CD14-positive monocyte (primary cell): ENCODE measurements around the gene IGFBP7. TPM values are rescaled to one million over a fixed set of nuclear protein-coding genes. Genes with fewer than 3 reads are reported as not detected.

Source experiments
- DNase-seq, 3 donors: peaks; one replicate each; pipeline ENCODE4 v3.0.0-alpha.2; 2011 to 2022
- H2AFZ ChIP-seq: 2 replicates; pipeline ENCODE4 v1.6.0; 2012; ENCODE audit warnings: mild to moderate bottlenecking, low read depth, low read length, inconsistent platforms; ENCODE audit not compliant: insufficient read depth, poor library complexity, severe bottlenecking
- H3K27ac ChIP-seq, 2 donors: 1 replicate in 1 of 2; 2 replicates in 1 of 2; pipeline ENCODE4 v1.5.1; 2012 to 2013; ENCODE audit warnings: low read length in 2 of 2, control low read depth in 1 of 2, inconsistent platforms in 1 of 2, low read depth in 1 of 2, mild to moderate bottlenecking in 1 of 2
- H3K27me3 ChIP-seq, 2 donors: one replicate each; pipeline versions ENCODE4 v1.6.0 to v1.6.1; 2011 to 2013; ENCODE audit warnings: low read length in 2 of 2; ENCODE audit not compliant: control insufficient read depth in 2 of 2, insufficient read depth in 2 of 2
- H3K36me3 ChIP-seq, 2 donors: replicated peaks in 1 of 2; 1 replicate in 1 of 2; 2 replicates in 1 of 2; pipeline versions ENCODE4 v1.5.1 to v1.6.1; 2012 to 2013; ENCODE audit warnings: low read length in 2 of 2, control low read depth in 1 of 2, inconsistent platforms in 1 of 2, mild to moderate bottlenecking in 1 of 2; ENCODE audit not compliant: insufficient read depth in 2 of 2, control insufficient read depth in 1 of 2
- H3K4me1 ChIP-seq, 2 donors: 1 replicate in 1 of 2; 2 replicates in 1 of 2; pipeline versions ENCODE4 v1.5.1 to v1.6.1; 2012 to 2013; ENCODE audit warnings: low read length in 2 of 2, control low read depth in 1 of 2, inconsistent platforms in 1 of 2, mild to moderate bottlenecking in 1 of 2, moderate library complexity in 1 of 2; ENCODE audit not compliant: insufficient read depth in 2 of 2, control insufficient read depth in 1 of 2
- H3K4me2 ChIP-seq: replicated peaks from 2 replicates; pipeline ENCODE3; 2012; ENCODE audit warnings: low read length, moderate library complexity, mild to moderate bottlenecking; ENCODE audit not compliant: poor library complexity, severe bottlenecking; ENCODE audit errors: extremely low read depth
- H3K4me3 ChIP-seq, 3 experiments: fragments of 200-600 bp in 1 of 3; sonication (generic) in 1 of 3; replicated peaks in 1 of 3; 1 replicate in 2 of 3; 2 replicates in 1 of 3; pipeline ENCODE4 v1.5.1; 2011 to 2013; ENCODE audit warnings: low read length in 3 of 3, mild to moderate bottlenecking in 3 of 3, control low read depth in 2 of 3, low read depth in 2 of 3, inconsistent platforms in 1 of 3, moderate library complexity in 1 of 3
- H3K79me2 ChIP-seq: 2 replicates; pipeline ENCODE4 v1.6.0; 2012; ENCODE audit warnings: mild to moderate bottlenecking, control low read depth, inconsistent platforms, low read length, moderate library complexity; ENCODE audit not compliant: insufficient read depth
- H3K9ac ChIP-seq: 2 replicates; pipeline ENCODE4 v1.6.0; 2017; ENCODE audit warnings: low read length, mild to moderate bottlenecking; ENCODE audit not compliant: insufficient read depth, poor library complexity, severe bottlenecking
- H3K9me3 ChIP-seq, 2 donors: replicated peaks in 1 of 2; 1 replicate in 1 of 2; 2 replicates in 1 of 2; pipeline versions ENCODE4 v1.5.1 to v1.6.1; 2012 to 2013; ENCODE audit warnings: low read length in 2 of 2, control low read depth in 1 of 2; ENCODE audit not compliant: control insufficient read depth in 1 of 2, insufficient read depth in 1 of 2
- H4K20me1 ChIP-seq: 2 replicates; pipeline ENCODE4 v1.6.0; 2012; ENCODE audit warnings: mild to moderate bottlenecking, low read length, control low read depth, moderate library complexity; ENCODE audit not compliant: insufficient read depth
- H3K27ac Mint-ChIP-seq, 7 donors: one replicate each; pipeline ENCODE4 v1.8.0; 2020; ENCODE audit warnings: mild to moderate bottlenecking in 7 of 7, mixed read lengths in 7 of 7, moderate library complexity in 6 of 7, inconsistent platforms in 2 of 7
- H3K27me3 Mint-ChIP-seq, 3 donors: one replicate each; pipeline ENCODE4 v1.8.0; 2021 to 2022; ENCODE audit warnings: low read depth in 3 of 3, mild to moderate bottlenecking in 3 of 3, mixed read lengths in 3 of 3, moderate library complexity in 3 of 3, inconsistent platforms in 1 of 3
- H3K36me3 Mint-ChIP-seq, 2 donors: one replicate each; pipeline ENCODE4 v1.8.0; 2020; ENCODE audit warnings: mixed read lengths in 2 of 2, inconsistent platforms in 1 of 2, mild to moderate bottlenecking in 1 of 2
- H3K4me1 Mint-ChIP-seq: one replicate; pipeline ENCODE4 v1.8.0; 2020; ENCODE audit warnings: mild to moderate bottlenecking, mixed read lengths
- H3K4me3 Mint-ChIP-seq, 2 donors: one replicate each; pipeline ENCODE4 v1.8.0; 2020; ENCODE audit warnings: mild to moderate bottlenecking in 2 of 2, mixed read lengths in 2 of 2, moderate library complexity in 1 of 2
- H3K9me3 Mint-ChIP-seq, 7 donors: one replicate each; pipeline ENCODE4 v1.8.0; 2020 to 2022; ENCODE audit warnings: mixed read lengths in 7 of 7, mild to moderate bottlenecking in 6 of 7, moderate library complexity in 6 of 7, inconsistent platforms in 2 of 7
- CTCF ChIP-seq: fragments of 200-600 bp; IDR thresholded peaks from one replicate; pipeline ENCODE4 v1.8.0; 2022; ENCODE audit warnings: antibody characterized with exemption, mild to moderate bottlenecking
- WGBS: methylation state at CpG from one replicate; pipeline ENCODE4 v1.1.5; 2013; ENCODE audit warnings: missing lambda C conversion rate; ENCODE audit not compliant: insufficient coverage; 5-methylcytosine and 5-hydroxymethylcytosine counted together
- intact Hi-C, 2 donors: fragments of 100-400 bp; cut with micrococcal nuclease; formaldehyde crosslinking; loops; one replicate each; pipeline versions ENCODE4 v1.15.0 to v1.15.1; 2023
- polyA plus RNA-seq, 3 donors: library from polyadenylated mRNA; depleted of rRNA in 1 of 3; unstranded in 2 of 3; stranded (reverse) in 1 of 3; fragments of 300-500 nt in 2 of 3; fragments of >200 nt in 1 of 3; fragmentation: Illumina TruSeq in 2 of 3; gene quantifications; 1 replicate in 2 of 3; 2 replicates in 1 of 3; pipeline ENCODE4 v1.2.3, GENCODE V29; 2012 to 2021

IGFBP7 gene
- polyA plus RNA-seq, 3 donors: 23.1 to 53.1 (median 46.9) TPM

DNA sequence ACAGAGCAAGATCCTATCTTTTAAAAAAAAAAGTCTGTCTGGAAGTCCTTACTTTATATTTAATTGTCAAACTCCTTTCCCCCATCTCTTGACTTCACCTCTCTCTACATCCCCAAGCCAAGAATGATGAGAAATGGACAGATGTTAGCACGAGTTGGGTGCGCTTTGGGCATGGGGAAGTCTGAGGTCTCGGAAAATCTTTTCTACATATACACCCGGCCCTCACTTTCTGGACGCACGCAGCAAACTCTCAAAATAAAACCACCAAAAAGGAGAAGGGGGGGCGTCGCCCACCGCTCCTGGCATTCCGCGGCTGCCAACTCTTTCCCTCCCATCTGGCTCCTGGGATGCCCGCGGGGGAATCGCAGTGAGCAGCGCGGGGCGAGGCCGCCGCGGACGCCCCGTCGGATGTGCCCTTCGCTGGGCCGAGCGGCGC lies 756 bp downstream of the IGFBP7 start:
- peaks cover 27 to 32% of the 10 kb centered on the region in 2 donors for H3K4me1 ChIP-seq
- peaks cover 50% of the 10 kb centered on the region for H3K79me2 ChIP-seq
- intact Hi-C loops: no loop called here
- Mint-ChIP-seq H3K36me3 (peaks cover 0 to 3% of the 10 kb centered on the region in 2 donors), H3K4me3 (peak overlapping the region; percentile 85 to 91), H3K27ac (peak overlapping the region in 5 of 7 donors; percentile 1 to 63 (median 40)), H3K27me3 (peaks cover 0 to 1% (median 0%) of the 10 kb centered on the region in 3 donors), H3K4me1 (peaks cover 48% of the 10 kb centered on the region), H3K9me3 (peaks cover 0 to 1% (median 0%) of the 10 kb centered on the region in 7 donors)
- WGBS: 0% methylated on average over 21 of the region's 27 CpGs
- no peak for TF ChIP-seq CTCF
- peak; percentile 4 to 8 (median 4) for DNase-seq
- H3K9ac ChIP-seq: peak overlapping the region; percentile 85
- H3K4me3 ChIP-seq: peak overlapping the region; percentile 52 to 89 (median 62)
- peak overlapping the region in 1 of 2 donors; percentile 98 for H3K27ac ChIP-seq
- H3K27me3 ChIP-seq: no peaks in the 10 kb centered on the region
- H4K20me1 ChIP-seq: no peaks in the 10 kb centered on the region
- H2AFZ ChIP-seq: peak overlapping the region; percentile 99
- no peaks in the 10 kb centered on the region for H3K9me3 ChIP-seq
- H3K36me3 ChIP-seq: no peaks in the 10 kb centered on the region
- H3K4me2 ChIP-seq: peak overlapping the region; percentile 83

- peaks cover 32% of the 10 kb centered on the region for H3K4me1 Mint-ChIP-seq
- Histone ChIP-seq H2AFZ (no peak overlapping the region), H3K27me3 (no peaks in the 10 kb centered on the region), H3K79me2 (peaks cover 82% of the 10 kb centered on the region), H3K9ac (no peak overlapping the region), H3K4me1 (peaks cover 9 to 11% of the 10 kb centered on the region in 2 donors), H3K9me3 (no peaks in the 10 kb centered on the region), H3K4me2 (no peak overlapping the region), H3K36me3 (peaks cover 0 to 2% of the 10 kb centered on the region in 2 donors), H3K27ac (no peak overlapping the region), H3K4me3 (no peak overlapping the region), H4K20me1 (no peaks in the 10 kb centered on the region)
- DNase-seq: no peak
- peaks cover 2 to 3% of the 10 kb centered on the region in 2 donors for H3K36me3 Mint-ChIP-seq
- H3K4me3 Mint-ChIP-seq: no peak overlapping the region
- H3K27ac Mint-ChIP-seq: no peak overlapping the region
- 90% methylated on average over 1 of the region's 4 CpGs for WGBS
- no peak for TF ChIP-seq CTCF
- H3K27me3 Mint-ChIP-seq: peaks cover 0 to 2% (median 1%) of the 10 kb centered on the region in 3 donors
- H3K9me3 Mint-ChIP-seq: peaks cover 0 to 1% (median 0%) of the 10 kb centered on the region in 7 donors
- intact Hi-C loops: no loop called here
These were observed 4.0 kb downstream of the IGFBP7 start for GRCh38 chr4:57106181-57106580.
